T-helper 2 cell treated with Interferon-gamma antibody and Interleukin-4, amounts not matched to agents 5 μg/mL and 100 μg/mL, for 36 hours (primary cell): Measurements from ENCODE around the gene GUCD1.

Source experiments
- DNase-seq: peaks from one replicate; pipeline ENCODE4 v3.0.0; 2021; ENCODE audit warnings: low spot score
- H3K27ac Mint-ChIP-seq: one replicate; pipeline ENCODE4 v1.8.0; 2021; ENCODE audit warnings: mild to moderate bottlenecking, mixed read lengths
- H3K27me3 Mint-ChIP-seq: one replicate; pipeline ENCODE4 v1.8.0; 2021; ENCODE audit warnings: low read depth, mixed read lengths
- H3K36me3 Mint-ChIP-seq: one replicate; pipeline ENCODE4 v1.8.0; 2021; ENCODE audit warnings: low read depth, mixed read lengths
- H3K4me1 Mint-ChIP-seq: one replicate; pipeline ENCODE4 v1.8.0; 2021; ENCODE audit warnings: low read depth, mixed read lengths
- H3K4me3 Mint-ChIP-seq: one replicate; pipeline ENCODE4 v1.8.0; 2022; ENCODE audit warnings: mild to moderate bottlenecking, moderate library complexity, mixed read lengths
- H3K9me3 Mint-ChIP-seq: one replicate; pipeline ENCODE4 v1.8.0; 2021; ENCODE audit warnings: mixed read lengths

Gene GUCD1

DNA sequence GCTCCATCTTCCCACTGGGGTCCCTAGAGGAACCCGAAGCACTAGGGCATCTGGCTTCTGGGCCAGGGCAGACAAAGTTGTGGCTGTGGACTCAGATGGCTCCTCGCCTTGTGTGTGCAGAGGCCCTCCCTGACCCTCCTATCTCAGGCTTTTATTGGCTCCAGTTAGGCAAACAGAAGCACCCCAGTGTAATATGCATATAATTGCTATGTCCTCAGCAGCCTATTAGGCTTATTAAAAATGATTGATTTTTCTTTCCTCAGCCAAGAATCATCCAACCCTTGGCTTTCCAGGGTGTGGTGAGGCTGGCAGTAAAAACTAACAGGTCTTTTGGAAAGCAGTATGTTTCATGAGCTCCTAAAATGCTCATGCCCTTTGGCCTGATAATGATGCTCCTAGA is 37.5 kb downstream of the GUCD1 start:
- H3K36me3 Mint-ChIP-seq = no peaks in the 10 kb centered on the region
- peaks cover 9% of the 10 kb centered on the region for H3K4me1 Mint-ChIP-seq
- no peak for DNase-seq
- H3K27ac Mint-ChIP-seq = no peak overlapping the region
- peaks cover 7% of the 10 kb centered on the region for H3K27me3 Mint-ChIP-seq
- no peaks in the 10 kb centered on the region for H3K9me3 Mint-ChIP-seq
- H3K4me3 Mint-ChIP-seq = no peak overlapping the region

GRCh38 chr22:24516301-24516737 is 38.6 kb downstream of the GUCD1 start:
- Mint-ChIP-seq H3K27ac (no peak overlapping the region), H3K9me3 (no peaks in the 10 kb centered on the region), H3K36me3 (no peaks in the 10 kb centered on the region), H3K27me3 (peaks cover 6% of the 10 kb centered on the region), H3K4me1 (peaks cover 8% of the 10 kb centered on the region), H3K4me3 (no peak overlapping the region)
- no peak for DNase-seq

GRCh38 chr22:24515027-24515338 is 40.0 kb downstream of the GUCD1 start:
- no peaks in the 10 kb centered on the region for H3K36me3 Mint-ChIP-seq
- H3K4me3 Mint-ChIP-seq = no peak overlapping the region
- DNase-seq = no peak
- no peaks in the 10 kb centered on the region for H3K9me3 Mint-ChIP-seq
- peaks cover 4% of the 10 kb centered on the region for H3K27me3 Mint-ChIP-seq
- H3K27ac Mint-ChIP-seq = no peak overlapping the region
- H3K4me1 Mint-ChIP-seq = peaks cover 20% of the 10 kb centered on the region

GRCh38 chr22:24514241-24515026 is 40.5 kb downstream of the GUCD1 start:
- H3K27me3 Mint-ChIP-seq = peaks cover 4% of the 10 kb centered on the region
- H3K4me1 Mint-ChIP-seq = peaks cover 20% of the 10 kb centered on the region
- DNase-seq = peak; percentile 16
- H3K36me3 Mint-ChIP-seq = no peaks in the 10 kb centered on the region
- no peak overlapping the region for H3K27ac Mint-ChIP-seq
- H3K4me3 Mint-ChIP-seq = no peak overlapping the region
- no peaks in the 10 kb centered on the region for H3K9me3 Mint-ChIP-seq

- H3K4me1 Mint-ChIP-seq = peaks cover 18% of the 10 kb centered on the region
- H3K9me3 Mint-ChIP-seq = no peaks in the 10 kb centered on the region
- peaks cover 6% of the 10 kb centered on the region for H3K27me3 Mint-ChIP-seq
- H3K4me3 Mint-ChIP-seq = no peak overlapping the region
- no peaks in the 10 kb centered on the region for H3K36me3 Mint-ChIP-seq
- H3K27ac Mint-ChIP-seq = no peak overlapping the region
- no peak for DNase-seq
Measured at GRCh38 chr22:24513378-24514240, 41.3 kb downstream of the GUCD1 start.

DNA sequence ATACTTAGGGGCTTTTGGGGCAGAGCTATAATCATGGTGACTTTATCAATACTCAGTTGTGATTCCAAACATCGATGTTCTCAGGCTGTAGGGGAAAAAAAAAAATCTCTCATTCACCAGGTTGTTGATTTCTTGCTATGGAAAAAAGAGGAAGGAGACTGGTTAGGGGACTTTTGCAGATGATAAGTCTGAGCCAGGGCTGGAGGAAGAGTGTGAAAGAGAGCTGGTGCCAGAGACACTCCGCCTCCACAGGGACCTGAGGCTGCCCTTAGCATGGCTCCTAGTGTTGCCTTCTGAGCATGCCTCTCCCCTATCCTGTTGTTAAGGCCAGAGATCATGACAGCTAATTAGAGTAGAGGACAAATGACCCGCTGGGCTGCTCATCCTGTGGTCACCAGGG is 42.9 kb downstream of the GUCD1 start:
- no peaks in the 10 kb centered on the region for H3K36me3 Mint-ChIP-seq
- DNase-seq = no peak
- H3K4me3 Mint-ChIP-seq = no peak overlapping the region
- no peaks in the 10 kb centered on the region for H3K9me3 Mint-ChIP-seq
- H3K27ac Mint-ChIP-seq = no peak overlapping the region
- H3K27me3 Mint-ChIP-seq = peaks cover 6% of the 10 kb centered on the region
- peaks cover 18% of the 10 kb centered on the region for H3K4me1 Mint-ChIP-seq

GRCh38 chr22:24510637-24511625 is 44.0 kb downstream of the GUCD1 start:
- Mint-ChIP-seq H3K4me1 (peaks cover 19% of the 10 kb centered on the region), H3K9me3 (no peaks in the 10 kb centered on the region), H3K4me3 (no peak overlapping the region), H3K27ac (peak overlapping the region; percentile 24), H3K36me3 (no peaks in the 10 kb centered on the region), H3K27me3 (peaks cover 6% of the 10 kb centered on the region)
- no peak for DNase-seq

- peaks cover 4% of the 10 kb centered on the region for H3K27me3 Mint-ChIP-seq
- no peak overlapping the region for H3K27ac Mint-ChIP-seq
- no peak for DNase-seq
- H3K4me1 Mint-ChIP-seq = peaks cover 27% of the 10 kb centered on the region
- H3K4me3 Mint-ChIP-seq = no peak overlapping the region
- no peaks in the 10 kb centered on the region for H3K9me3 Mint-ChIP-seq
- no peaks in the 10 kb centered on the region for H3K36me3 Mint-ChIP-seq
Measured at GRCh38 chr22:24507716-24508115, 47.2 kb downstream of the GUCD1 start.

- Mint-ChIP-seq H3K27ac (no peak overlapping the region), H3K9me3 (no peaks in the 10 kb centered on the region), H3K4me3 (no peak overlapping the region), H3K4me1 (peaks cover 24% of the 10 kb centered on the region), H3K36me3 (no peaks in the 10 kb centered on the region), H3K27me3 (peaks cover 9% of the 10 kb centered on the region)
- DNase-seq = no peak
Measured at GRCh38 chr22:24506802-24507438, 48.0 kb downstream of the GUCD1 start.

- Mint-ChIP-seq H3K9me3 (no peaks in the 10 kb centered on the region), H3K27me3 (peaks cover 11% of the 10 kb centered on the region), H3K4me1 (peaks cover 11% of the 10 kb centered on the region), H3K27ac (no peak overlapping the region), H3K4me3 (no peak overlapping the region), H3K36me3 (no peaks in the 10 kb centered on the region)
- no peak for DNase-seq
Measured at GRCh38 chr22:24504956-24505736, 49.8 kb downstream of the GUCD1 start.

DNA sequence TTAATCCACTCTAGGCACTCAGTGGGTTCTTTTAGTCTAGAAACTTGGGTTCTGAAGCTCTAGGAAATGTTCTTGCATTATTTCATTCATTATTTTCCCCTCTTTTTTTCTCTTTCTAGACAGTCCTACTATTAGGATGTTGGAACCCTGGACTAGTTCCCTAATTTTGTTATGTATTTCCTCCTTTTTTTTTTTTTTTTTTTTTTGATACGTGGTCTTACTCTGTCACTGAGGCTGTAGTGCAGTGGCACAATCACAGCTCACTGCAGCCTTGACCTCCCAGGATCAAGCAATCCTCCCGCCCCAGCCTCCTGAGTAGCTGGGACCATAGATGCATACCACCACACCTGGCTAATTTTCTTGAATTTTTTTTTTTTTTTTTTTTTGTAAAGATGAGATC is 50.4 kb downstream of the GUCD1 start:
- H3K4me1 Mint-ChIP-seq = peaks cover 10% of the 10 kb centered on the region
- peaks cover 11% of the 10 kb centered on the region for H3K27me3 Mint-ChIP-seq
- H3K9me3 Mint-ChIP-seq = no peaks in the 10 kb centered on the region
- H3K36me3 Mint-ChIP-seq = no peaks in the 10 kb centered on the region
- H3K27ac Mint-ChIP-seq = no peak overlapping the region
- H3K4me3 Mint-ChIP-seq = no peak overlapping the region
- no peak for DNase-seq

GRCh38 chr22:24503843-24504338 is 51.0 kb downstream of the GUCD1 start:
- Mint-ChIP-seq H3K27ac (no peak overlapping the region), H3K9me3 (no peaks in the 10 kb centered on the region), H3K4me1 (peaks cover 10% of the 10 kb centered on the region), H3K4me3 (no peak overlapping the region), H3K27me3 (peaks cover 11% of the 10 kb centered on the region), H3K36me3 (no peaks in the 10 kb centered on the region)
- DNase-seq = no peak
